ENCODE results near the gene FKBP1A.

GRCh38 chr20:1331101-1331500 lies 61.8 kb downstream of the FKBP1A start:
- TF ChIP-seq, protein P1, sequence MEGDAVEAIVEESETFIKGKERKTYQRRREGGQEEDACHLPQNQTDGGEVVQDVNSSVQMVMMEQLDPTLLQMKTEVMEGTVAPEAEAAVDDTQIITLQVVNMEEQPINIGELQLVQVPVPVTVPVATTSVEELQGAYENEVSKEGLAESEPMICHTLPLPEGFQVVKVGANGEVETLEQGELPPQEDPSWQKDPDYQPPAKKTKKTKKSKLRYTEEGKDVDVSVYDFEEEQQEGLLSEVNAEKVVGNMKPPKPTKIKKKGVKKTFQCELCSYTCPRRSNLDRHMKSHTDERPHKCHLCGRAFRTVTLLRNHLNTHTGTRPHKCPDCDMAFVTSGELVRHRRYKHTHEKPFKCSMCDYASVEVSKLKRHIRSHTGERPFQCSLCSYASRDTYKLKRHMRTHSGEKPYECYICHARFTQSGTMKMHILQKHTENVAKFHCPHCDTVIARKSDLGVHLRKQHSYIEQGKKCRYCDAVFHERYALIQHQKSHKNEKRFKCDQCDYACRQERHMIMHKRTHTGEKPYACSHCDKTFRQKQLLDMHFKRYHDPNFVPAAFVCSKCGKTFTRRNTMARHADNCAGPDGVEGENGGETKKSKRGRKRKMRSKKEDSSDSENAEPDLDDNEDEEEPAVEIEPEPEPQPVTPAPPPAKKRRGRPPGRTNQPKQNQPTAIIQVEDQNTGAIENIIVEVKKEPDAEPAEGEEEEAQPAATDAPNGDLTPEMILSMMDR (IDR thresholded peaks at IDR 0.05 in 2 of 3, conservative IDR thresholded peaks at IDR 0.05 in 1 of 3; ENCODE audit: control insufficient read depth in 2 of 3, extremely low read depth in 1 of 3, insufficient read depth in 1 of 3, low read depth in 3 of 3, low read length in 3 of 3) = no peak
- TF ChIP-seq SREBF2 (IDR thresholded peaks at IDR 0.05; ENCODE audit: low read length) = no peak
- TF ChIP-seq CBFB (IDR thresholded peaks at IDR 0.05; ENCODE audit: low read depth) = no peak
- TF ChIP-seq KAT2A (conservative IDR thresholded peaks at IDR 0.05; ENCODE audit: control insufficient read depth, low read depth, low read length) = no peak
- TF ChIP-seq YY1 (IDR thresholded peaks at IDR 0.05; ENCODE audit: low read depth, low read length) = no peak

All from GM12878 (cell line).